Measurements from ENCODE around the gene RAB41. TPM values are rescaled to one million over a fixed set of nuclear protein-coding genes. Genes with fewer than 3 reads are reported as not detected.

The RAB41 gene
- total RNA-seq, 1 experiment from 2014 or later: not detected

- peak; percentile 77 for DNase-seq (ENCODE audit: unreplicated experiment)
- POLR2A ChIA-PET: interaction anchor here (0.6 to 1.9 kb wide), 9 partner anchors 9 to 187 kb away, joined by 3 to 14 read pairs (median 3); partner anchors contain the start of gene IGBP1
- CTCF ChIA-PET: interaction anchor here (0.8 to 2.4 kb wide), 4 partner anchors 12 to 690 kb away, joined by 3 to 5 read pairs (median 4); no protein-coding TSS in a partner anchor
- no peak for TF ChIP-seq CTCF (IDR thresholded peaks at IDR 0.05; ENCODE audit: unreplicated experiment)
- no peaks in the 10 kb centered on the region for H3K9me3 Mint-ChIP-seq (ENCODE audit: unreplicated experiment)
- H3K27me3 Mint-ChIP-seq (ENCODE audit: insufficient read depth, unreplicated experiment): peaks cover 29% of the 10 kb centered on the region
- TSS peak; percentile 55 for BruUV-seq (replicated peaks)
- peak within 1 kb of the TSS; percentile 84 for H3K4me3 Mint-ChIP-seq (ENCODE audit: unreplicated experiment)
- intact Hi-C loops (cut with micrococcal nuclease): loop anchor here (5.0 kb wide), 1 partner anchor 142 kb away; no protein-coding TSS in a partner anchor
- H3K36me3 Mint-ChIP-seq (ENCODE audit: insufficient read depth, unreplicated experiment): peaks cover 15% of the 10 kb centered on the region
- H3K4me1 Mint-ChIP-seq (ENCODE audit: insufficient read depth, unreplicated experiment): peaks cover 6% of the 10 kb centered on the region
- H3K27ac Mint-ChIP-seq (ENCODE audit: low read depth, unreplicated experiment): peak within 1 kb of the TSS; percentile 53
Observed at GRCh38 chrX:70289793-70290770, 8.1 kb downstream of the RAB41 start, which contains the start of the genes KIF4A and PDZD11. KIF4A (plus strand) TSS chrX:70290104; CDS start chrX:70290459, 355 bp downstream. PDZD11 (minus strand) TSS chrX:70289927; CDS start chrX:70289341, 586 bp downstream.

GRCh38 chrX:70292788-70293187 lies 10.8 kb downstream of the RAB41 start:
- Mint-ChIP-seq H3K4me3 (ENCODE audit: unreplicated experiment) (no peak overlapping the region), H3K27ac (ENCODE audit: low read depth, unreplicated experiment) (no peak overlapping the region), H3K27me3 (ENCODE audit: insufficient read depth, unreplicated experiment) (peaks cover 5% of the 10 kb centered on the region), H3K9me3 (ENCODE audit: unreplicated experiment) (no peaks in the 10 kb centered on the region), H3K36me3 (ENCODE audit: insufficient read depth, unreplicated experiment) (peaks cover under 1% of the 10 kb centered on the region), H3K4me1 (ENCODE audit: insufficient read depth, unreplicated experiment) (peaks cover 6% of the 10 kb centered on the region)
- ChIA-PET POLR2A (interaction anchor here (0.7 to 2.5 kb wide), 4 partner anchors 10 to 1938 kb away, joined by 3 to 7 read pairs (median 4); no protein-coding TSS in a partner anchor), CTCF (interaction anchor here (0.5 to 2.2 kb wide), 4 partner anchors 96 to 990 kb away, joined by 3 to 4 read pairs (median 3); partner anchors contain the start of gene NONO)
- TF ChIP-seq CTCF (IDR thresholded peaks at IDR 0.05; ENCODE audit: unreplicated experiment): no peak
- intact Hi-C loops (cut with micrococcal nuclease): loop anchor here (5.0 kb wide), 1 partner anchor 140 kb away; no protein-coding TSS in a partner anchor
- DNase-seq (ENCODE audit: unreplicated experiment): no peak
- no TSS peak for BruUV-seq (replicated peaks)

GRCh38 chrX:70293621-70294020 lies 11.6 kb downstream of the RAB41 start:
- intact Hi-C loops (cut with micrococcal nuclease): loop anchor here (5.0 kb wide), 1 partner anchor 139 kb away; no protein-coding TSS in a partner anchor
- ChIA-PET POLR2A (interaction anchor here (0.7 to 2.5 kb wide), 3 partner anchors 18 to 142 kb away, joined by 3 to 7 read pairs (median 3); no protein-coding TSS in a partner anchor), CTCF (interaction anchor here (0.6 to 1.1 kb wide), 3 partner anchors 97 to 262 kb away, joined by 3 to 4 read pairs (median 4); no protein-coding TSS in a partner anchor)
- DNase-seq (ENCODE audit: unreplicated experiment): no peak
- Mint-ChIP-seq H3K27ac (ENCODE audit: low read depth, unreplicated experiment) (no peak overlapping the region), H3K9me3 (ENCODE audit: unreplicated experiment) (no peaks in the 10 kb centered on the region), H3K36me3 (ENCODE audit: insufficient read depth, unreplicated experiment) (no peaks in the 10 kb centered on the region), H3K27me3 (ENCODE audit: insufficient read depth, unreplicated experiment) (no peaks in the 10 kb centered on the region), H3K4me1 (ENCODE audit: insufficient read depth, unreplicated experiment) (peaks cover 6% of the 10 kb centered on the region), H3K4me3 (ENCODE audit: unreplicated experiment) (peak overlapping the region; percentile 29)
- BruUV-seq (replicated peaks): no TSS peak
- TF ChIP-seq CTCF (IDR thresholded peaks at IDR 0.05; ENCODE audit: unreplicated experiment): no peak

Data from MCF 10A (cell line).